Prostate gland (tissue), 2 donors: ENCODE measurements around the gene WNT3A. TPM values are rescaled to one million over a fixed set of nuclear protein-coding genes. Genes with fewer than 3 reads are reported as not detected.
"Not testable (repeated sequence)": the region's sequence is repeated elsewhere in the genome, so short reads cannot be mapped to it uniquely, and the experiment has no call there.

ENCODE experiments used
- DNase-seq: peaks from one replicate; pipeline ENCODE4 v3.0.0-alpha.2; 2019; ENCODE audit warnings: low spot score
- H3K27ac ChIP-seq, 2 donors: fragments of 200-600 bp; sonication (generic); 2 replicates each; pipeline ENCODE4 v1.5.1; 2017 to 2019
- H3K27me3 ChIP-seq: fragments of 200-600 bp; sonication (generic); replicated peaks from 2 replicates; pipeline ENCODE4 v1.5.1; 2019; ENCODE audit not compliant: insufficient read depth
- H3K36me3 ChIP-seq, 2 donors: fragments of 200-600 bp; sonication (generic); 1 replicate in 1 of 2; 2 replicates in 1 of 2; pipeline versions ENCODE4 v1.5.1 to v1.8.1; 2017 to 2019
- H3K4me1 ChIP-seq: fragments of 200-600 bp; sonication (generic); replicated peaks from 2 replicates; pipeline ENCODE4 v1.5.1; 2019
- H3K4me3 ChIP-seq, 2 donors: fragments of 200-600 bp; sonication (generic); 2 replicates each; pipeline ENCODE4 v1.5.1; 2017 to 2019
- H3K9me3 ChIP-seq: fragments of 200-600 bp; sonication (generic); 2 replicates; pipeline ENCODE4 v1.5.1; 2017
- CTCF ChIP-seq, 4 experiments: fragments of 200-600 bp in 2 of 4; fragments of 450-650 bp in 2 of 4; sonication (generic) in 2 of 4; IDR thresholded peaks; 1 replicate in 3 of 4; 2 replicates in 1 of 4; pipeline ENCODE4 v1.5.1; 2016 to 2019; ENCODE audit warnings: antibody characterized with exemption in 4 of 4, mild to moderate bottlenecking in 2 of 4, moderate library complexity in 2 of 4
- POLR2A ChIP-seq: fragments of 450-650 bp; IDR thresholded peaks from one replicate; pipeline ENCODE4 v1.6.1; 2016; ENCODE audit warnings: antibody characterized with exemption, mild to moderate bottlenecking
- POLR2AphosphoS5 ChIP-seq: sonication (generic); formaldehyde crosslinking; IDR thresholded peaks from one replicate; pipeline ENCODE4 v1.6.1; 2017; ENCODE audit warnings: antibody characterized with exemption
- WGBS: methylation state at CpG from one replicate; pipeline ENCODE4 v1.1.5; 2018; 5-methylcytosine and 5-hydroxymethylcytosine counted together
- intact Hi-C: fragments of 100-400 bp; cut with DNase I; formaldehyde crosslinking; loops from one replicate; pipeline ENCODE4 v1.14.2; 2022
- total RNA-seq, 2 donors: library from RNA; depleted of rRNA; stranded (reverse); fragments of >200 nt; gene quantifications; one replicate each; pipeline ENCODE4 v1.1.0, GENCODE V29; 2016

Gene WNT3A
- 1 to 10 TPM; 2.4 to 4.8 TPM for total RNA-seq

- no CpG with 5 or more reads among the region's 48 CpGs for WGBS
- no peak for DNase-seq
- intact Hi-C loops: no loop called here
- Histone ChIP-seq H3K4me3 (peak within 1 kb of the TSS; percentile 22 to 30), H3K27me3 (peaks cover 3% of the 10 kb centered on the region), H3K27ac (peak within 1 kb of the TSS; percentile 53 to 72), H3K36me3 (no peaks in the 10 kb centered on the region), H3K9me3 (no peaks in the 10 kb centered on the region), H3K4me1 (no peaks in the 10 kb centered on the region)
- TF ChIP-seq POLR2AphosphoS5 (no peak), POLR2A (no peak), CTCF (IDR thresholded peaks at IDR 0.05) (no peak)
Observed at GRCh38 chr1:228006786-228007048, at the start of gene WNT3A. Gene WNT3A, plus strand, starts transcription at chr1:228006998. Its CDS starts 131 bp downstream, at chr1:228007129.

- Histone ChIP-seq H3K4me3 (no peak overlapping the region), H3K9me3 (no peaks in the 10 kb centered on the region), H3K36me3 (no peaks in the 10 kb centered on the region), H3K27me3 (no peaks in the 10 kb centered on the region), H3K27ac (no peak overlapping the region), H3K4me1 (no peaks in the 10 kb centered on the region)
- WGBS: 83% methylated on average over 2 of the region's 2 CpGs
- DNase-seq: no peak
- TF ChIP-seq POLR2A (no peak), POLR2AphosphoS5 (no peak), CTCF (IDR thresholded peaks at IDR 0.05) (no peak)
- intact Hi-C loops: no loop called here
Observed at GRCh38 chr1:227958617-227959324, 48.0 kb upstream of the WNT3A start.

- Histone ChIP-seq H3K36me3 (no peaks in the 10 kb centered on the region), H3K4me1 (no peaks in the 10 kb centered on the region), H3K27me3 (no peaks in the 10 kb centered on the region), H3K4me3 (no peak overlapping the region), H3K27ac (no peak overlapping the region), H3K9me3 (no peaks in the 10 kb centered on the region)
- intact Hi-C loops: no loop called here
- WGBS: 97% methylated on average over 10 of the region's 10 CpGs
- DNase-seq: no peak
- TF ChIP-seq POLR2A (no peak), POLR2AphosphoS5 (no peak), CTCF (IDR thresholded peaks at IDR 0.05) (no peak)
Observed at GRCh38 chr1:227959325-227959860, 47.4 kb upstream of the WNT3A start.

- Histone ChIP-seq H3K4me1 (no peaks in the 10 kb centered on the region), H3K4me3 (no peak overlapping the region), H3K9me3 (no peaks in the 10 kb centered on the region), H3K27ac (no peak overlapping the region), H3K27me3 (no peaks in the 10 kb centered on the region), H3K36me3 (no peaks in the 10 kb centered on the region)
- intact Hi-C loops: no loop called here
- no peak for DNase-seq
- no peak for TF ChIP-seq POLR2A
- no peak for TF ChIP-seq POLR2AphosphoS5
- no peak for TF ChIP-seq CTCF (IDR thresholded peaks at IDR 0.05)
- WGBS: 47% methylated on average over 4 of the region's 4 CpGs
Observed at GRCh38 chr1:227961651-227962466, 44.9 kb upstream of the WNT3A start.

- whole genome bisulfite sequencing: 100% methylated on average over 2 of the region's 2 CpGs
- DNase-seq, intact Hi-C loops: not testable (repeated sequence)
Observed at GRCh38 chr1:227966733-227967132, 40.1 kb upstream of the WNT3A start.

GRCh38 chr1:227967815-227968214, 39.0 kb upstream of the WNT3A start:
- 93% methylated on average over 5 of the region's 5 CpGs for WGBS
- H3K36me3 ChIP-seq, H3K4me3 ChIP-seq, H3K4me1 ChIP-seq, DNase-seq, H3K9me3 ChIP-seq, intact Hi-C loops, H3K27ac ChIP-seq, H3K27me3 ChIP-seq: not testable (repeated sequence)

More at GRCh38 chr1:227966733-227967132, 40.1 kb upstream of the WNT3A start:
- H3K27ac ChIP-seq, H3K27me3 ChIP-seq, H3K4me1 ChIP-seq, H3K36me3 ChIP-seq, H3K4me3 ChIP-seq, H3K9me3 ChIP-seq: not testable (repeated sequence)

GRCh38 chr1:227970076-227970995, 36.5 kb upstream of the WNT3A start:
- DNase-seq, H3K27me3 ChIP-seq, H3K9me3 ChIP-seq, H3K4me1 ChIP-seq, H3K4me3 ChIP-seq, H3K36me3 ChIP-seq, H3K27ac ChIP-seq, intact Hi-C loops: not testable (repeated sequence)
- WGBS: 89% methylated on average over 36 of the region's 36 CpGs
